Activated CD8-positive, alpha-beta memory T cell treated with anti-CD3 and anti-CD28 coated beads, Interleukin-2, amount 10 ng/mL, durations not matched to agents 7 days and 5 days (primary cell): ENCODE measurements around the gene CAPG. TPM values are rescaled to one million over a fixed set of nuclear protein-coding genes. Genes with fewer than 3 reads are reported as not detected.

Source experiments
- ATAC-seq: fragments of 150-1000 bp; cut with Tn5 transposase; one replicate; pipeline ENCODE4 v1.10.0; 2021; ENCODE audit warnings: moderate library complexity
- CTCF ChIA-PET: fragments of 350-600 bp; sonication (Branson Sonifier 250); formaldehyde crosslinking; loops from one replicate; lab custom pipeline; 2021; ENCODE audit warnings: antibody characterized with exemption; lab: Charles Lee
- DNase-seq: peaks from one replicate; pipeline ENCODE4 v3.0.0-alpha.2; 2020
- H3K27ac Mint-ChIP-seq: one replicate; pipeline ENCODE4 v1.8.0; 2021; ENCODE audit warnings: mild to moderate bottlenecking, mixed read lengths
- H3K27me3 Mint-ChIP-seq: one replicate; pipeline ENCODE4 v1.8.0; 2021; ENCODE audit warnings: mixed read lengths
- H3K36me3 Mint-ChIP-seq: one replicate; pipeline ENCODE4 v1.8.0; 2021; ENCODE audit warnings: mild to moderate bottlenecking, mixed read lengths
- H3K4me1 Mint-ChIP-seq: one replicate; pipeline ENCODE4 v1.8.0; 2021; ENCODE audit warnings: mixed read lengths
- H3K4me3 Mint-ChIP-seq: one replicate; pipeline ENCODE4 v1.8.0; 2021; ENCODE audit warnings: mild to moderate bottlenecking, moderate library complexity, mixed read lengths
- H3K9me3 Mint-ChIP-seq: one replicate; pipeline ENCODE4 v1.8.0; 2022; ENCODE audit warnings: low read depth, mixed read lengths
- total RNA-seq, 2 experiments: library from RNA; stranded (reverse); gene quantifications; one replicate each; pipeline ENCODE4 v1.2.3, GENCODE V29; 2021

Gene CAPG
- total RNA-seq: 100 to 1,000 TPM; 204 to 211 TPM

DNA sequence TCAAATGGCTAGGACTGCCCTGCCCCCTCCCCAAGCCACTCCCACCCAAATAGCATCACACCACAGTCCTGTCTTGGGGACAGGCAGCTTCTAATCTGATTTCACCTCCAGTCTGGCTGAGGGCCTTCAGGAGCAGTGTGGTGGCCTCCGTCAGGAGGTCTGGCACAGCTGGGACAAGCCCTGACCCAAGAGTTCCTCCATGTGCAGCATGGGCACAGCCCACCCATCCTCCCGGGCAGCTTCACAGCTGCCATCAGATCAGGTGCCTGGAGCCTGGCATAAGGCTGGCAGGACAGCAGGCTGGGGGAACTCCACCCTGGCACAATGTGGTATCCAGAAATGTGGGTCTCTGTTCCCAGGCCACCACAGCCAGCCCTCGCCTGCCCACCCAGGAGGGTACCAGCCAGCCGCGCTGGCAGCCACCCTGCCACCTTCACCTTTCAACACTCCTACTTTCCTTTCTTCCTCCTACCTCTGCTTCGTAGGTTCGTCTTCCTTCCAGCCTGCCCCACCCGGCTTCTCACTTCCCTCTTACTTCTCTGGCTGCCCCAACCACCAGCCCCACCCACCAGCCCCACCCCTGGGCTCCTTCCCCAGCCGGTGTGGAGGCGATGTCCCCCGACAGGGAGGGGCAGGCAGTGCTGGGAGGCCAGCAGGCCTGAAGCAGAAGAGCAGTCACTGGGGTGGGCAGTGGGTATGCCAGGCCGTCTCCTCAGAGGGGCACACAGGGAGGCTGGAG lies at the start of gene CAPG:
CAPG (minus strand) TSS at position 522 of the 739 bp plus-strand sequence. CDS start 8,221 bp downstream, outside the sequence.
- peaks cover 68% of the 10 kb centered on the region for H3K4me1 Mint-ChIP-seq
- H3K27me3 Mint-ChIP-seq: peaks cover 8% of the 10 kb centered on the region
- H3K9me3 Mint-ChIP-seq: peaks cover under 1% of the 10 kb centered on the region
- CTCF ChIA-PET: interaction anchor here (1.9 kb wide), 1 partner anchor 142 kb away, joined by 8 read pairs; no protein-coding TSS in a partner anchor
- peak within 1 kb of the TSS; percentile 78 for H3K4me3 Mint-ChIP-seq
- DNase-seq: peak; percentile 79
- H3K27ac Mint-ChIP-seq: peak within 1 kb of the TSS; percentile 83
- H3K36me3 Mint-ChIP-seq: peaks cover 7% of the 10 kb centered on the region
- ATAC-seq: peak; percentile 47

DNA sequence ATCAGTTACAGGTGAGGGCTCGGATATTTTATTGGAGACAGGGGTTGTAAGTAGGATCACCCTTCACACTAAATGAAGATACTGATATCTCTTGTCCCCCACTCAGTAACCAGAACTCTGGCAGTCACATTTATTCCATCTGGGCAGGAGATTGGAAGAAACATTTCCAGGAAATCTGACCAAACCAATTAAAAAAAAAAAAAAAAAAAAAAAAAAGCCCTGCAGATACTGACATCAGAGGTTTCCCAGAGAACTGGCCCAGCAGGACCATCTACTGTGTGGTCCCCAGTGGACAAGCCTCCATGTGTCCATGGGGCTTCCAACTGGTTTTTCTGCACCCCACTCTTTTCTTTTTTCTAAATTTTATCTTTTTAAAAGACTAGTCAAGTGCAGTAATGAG lies 49.6 kb upstream of the CAPG start:
- CTCF ChIA-PET: no interaction called here
- DNase-seq (no peak), ATAC-seq (no peak)
- Mint-ChIP-seq H3K4me3 (no peak overlapping the region), H3K36me3 (no peaks in the 10 kb centered on the region), H3K4me1 (no peaks in the 10 kb centered on the region), H3K9me3 (no peaks in the 10 kb centered on the region), H3K27ac (no peak overlapping the region), H3K27me3 (no peaks in the 10 kb centered on the region)

DNA sequence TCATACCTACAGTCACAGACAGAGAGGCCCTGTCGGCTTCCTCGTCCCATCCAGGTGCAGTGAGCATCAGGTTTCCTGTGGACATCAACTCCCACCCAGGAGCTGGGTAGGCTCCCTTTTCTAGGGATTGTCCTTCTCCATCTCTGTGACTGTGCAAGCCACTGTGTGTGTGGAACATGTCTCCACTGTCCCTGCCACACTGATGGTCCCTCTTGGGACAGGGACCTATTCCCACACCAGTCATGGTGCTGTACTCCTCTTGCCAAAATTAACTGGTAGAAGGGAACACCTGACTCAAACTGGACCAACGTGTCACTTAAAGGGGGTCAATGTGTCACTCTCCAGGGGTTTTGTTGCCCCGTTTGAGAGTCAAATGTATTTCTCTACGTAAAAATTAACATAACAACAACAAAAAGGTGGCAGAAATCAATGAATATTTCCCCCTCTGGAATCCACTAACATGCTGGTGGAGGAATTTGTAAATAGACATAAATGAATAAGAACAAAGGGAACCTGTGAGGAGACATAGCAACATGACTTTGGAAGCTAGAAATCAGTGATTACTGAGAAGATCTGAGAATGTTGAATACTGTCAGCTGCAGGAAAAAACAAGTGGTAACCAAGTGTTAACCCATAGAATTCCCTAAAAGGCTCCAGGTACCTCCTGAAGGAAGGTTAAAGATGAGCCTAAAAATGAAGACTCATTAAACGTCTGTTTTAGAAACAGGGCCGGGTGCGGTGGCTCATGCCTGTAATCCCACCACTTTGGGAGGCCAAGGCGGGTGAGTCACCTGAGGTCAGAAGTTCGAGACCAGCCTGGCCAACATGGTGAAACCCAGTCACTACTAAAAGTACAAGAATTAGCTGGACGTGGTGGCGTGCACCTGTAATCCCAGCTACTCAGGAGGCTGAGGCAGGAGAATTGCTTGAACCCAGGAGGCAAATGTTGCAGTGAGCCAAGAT lies 48.7 kb upstream of the CAPG start:
- no peak overlapping the region for H3K4me3 Mint-ChIP-seq
- H3K36me3 Mint-ChIP-seq: no peaks in the 10 kb centered on the region
- no peak for ATAC-seq
- no peak overlapping the region for H3K27ac Mint-ChIP-seq
- no peaks in the 10 kb centered on the region for H3K27me3 Mint-ChIP-seq
- H3K9me3 Mint-ChIP-seq: no peaks in the 10 kb centered on the region
- CTCF ChIA-PET: no interaction called here
- no peak for DNase-seq
- H3K4me1 Mint-ChIP-seq: no peaks in the 10 kb centered on the region

- DNase-seq: no peak
- CTCF ChIA-PET: no interaction called here
- Mint-ChIP-seq H3K4me1 (no peaks in the 10 kb centered on the region), H3K9me3 (no peaks in the 10 kb centered on the region), H3K27me3 (no peaks in the 10 kb centered on the region), H3K4me3 (no peak overlapping the region), H3K36me3 (no peaks in the 10 kb centered on the region), H3K27ac (no peak overlapping the region)
- no peak for ATAC-seq
Observed at GRCh38 chr2:85457877-85458316, 47.7 kb upstream of the CAPG start.

- DNase-seq (no peak), ATAC-seq (no peak)
- H3K9me3 Mint-ChIP-seq: no peaks in the 10 kb centered on the region
- no peak overlapping the region for H3K4me3 Mint-ChIP-seq
- no peaks in the 10 kb centered on the region for H3K4me1 Mint-ChIP-seq
- CTCF ChIA-PET: no interaction called here
- no peaks in the 10 kb centered on the region for H3K27me3 Mint-ChIP-seq
- no peaks in the 10 kb centered on the region for H3K36me3 Mint-ChIP-seq
- no peak overlapping the region for H3K27ac Mint-ChIP-seq
Observed at GRCh38 chr2:85457043-85457442, 46.9 kb upstream of the CAPG start.

- Mint-ChIP-seq H3K27ac (no peak overlapping the region), H3K36me3 (no peaks in the 10 kb centered on the region), H3K4me1 (no peaks in the 10 kb centered on the region), H3K4me3 (no peak overlapping the region), H3K9me3 (no peaks in the 10 kb centered on the region), H3K27me3 (no peaks in the 10 kb centered on the region)
- CTCF ChIA-PET: interaction anchor here (1.2 kb wide), 1 partner anchor 34 kb away, joined by 3 read pairs; no protein-coding TSS in a partner anchor
- DNase-seq: no peak
- no peak for ATAC-seq
Observed at GRCh38 chr2:85455552-85456090, 45.5 kb upstream of the CAPG start.

DNA sequence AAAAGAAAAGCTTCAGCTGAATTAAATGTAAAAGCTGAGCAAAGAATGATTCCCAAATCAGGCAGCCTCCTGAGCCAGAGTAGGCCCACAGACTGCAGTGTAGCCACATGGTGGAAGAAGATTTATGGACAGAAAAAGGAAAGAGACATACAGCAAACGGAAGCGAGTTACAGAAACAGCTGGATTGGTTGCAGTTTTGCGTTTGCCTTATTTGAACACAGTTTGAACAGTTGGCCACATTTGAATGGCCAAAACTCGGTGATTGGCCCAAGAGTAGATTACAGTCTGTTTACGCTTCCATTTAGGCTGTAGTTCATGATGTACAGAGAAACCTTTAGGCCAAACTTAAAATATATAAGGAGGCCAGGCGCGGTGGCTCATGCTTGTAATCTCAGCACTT lies 43.4 kb upstream of the CAPG start:
- Mint-ChIP-seq H3K4me1 (no peaks in the 10 kb centered on the region), H3K4me3 (no peak overlapping the region), H3K36me3 (no peaks in the 10 kb centered on the region), H3K27ac (no peak overlapping the region), H3K9me3 (no peaks in the 10 kb centered on the region), H3K27me3 (no peaks in the 10 kb centered on the region)
- CTCF ChIA-PET: no interaction called here
- DNase-seq (no peak), ATAC-seq (no peak)

DNA sequence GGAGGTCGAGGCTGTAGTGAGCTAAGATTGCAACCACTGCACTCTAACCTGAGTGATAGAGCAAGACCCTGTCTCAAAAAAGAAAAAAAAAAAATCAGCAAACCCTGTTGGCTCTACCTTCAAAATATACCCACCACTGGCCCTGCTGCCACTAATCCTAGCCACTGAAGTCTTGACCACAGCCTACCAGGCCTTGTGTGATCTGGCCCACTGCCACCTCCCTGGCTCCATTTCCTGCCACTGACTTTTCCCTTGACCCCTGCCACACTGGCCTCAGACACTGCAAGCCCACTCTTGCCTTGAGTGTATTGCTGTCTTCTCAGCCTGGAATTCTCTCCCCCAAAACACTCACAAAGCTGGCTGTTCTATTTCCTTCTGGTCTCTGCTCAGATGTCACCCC lies 42.1 kb upstream of the CAPG start:
- ATAC-seq (no peak), DNase-seq (no peak)
- H3K4me3 Mint-ChIP-seq: no peak overlapping the region
- H3K36me3 Mint-ChIP-seq: no peaks in the 10 kb centered on the region
- CTCF ChIA-PET: interaction anchor here (1.3 kb wide), 1 partner anchor 84 kb away, joined by 4 read pairs; no protein-coding TSS in a partner anchor
- H3K4me1 Mint-ChIP-seq: no peaks in the 10 kb centered on the region
- H3K27ac Mint-ChIP-seq: no peak overlapping the region
- no peaks in the 10 kb centered on the region for H3K27me3 Mint-ChIP-seq
- H3K9me3 Mint-ChIP-seq: no peaks in the 10 kb centered on the region

GRCh38 chr2:85449214-85449588 lies 39.0 kb upstream of the CAPG start:
- H3K27me3 Mint-ChIP-seq: no peaks in the 10 kb centered on the region
- H3K27ac Mint-ChIP-seq: no peak overlapping the region
- H3K9me3 Mint-ChIP-seq: no peaks in the 10 kb centered on the region
- no peaks in the 10 kb centered on the region for H3K4me1 Mint-ChIP-seq
- DNase-seq: no peak
- no peaks in the 10 kb centered on the region for H3K36me3 Mint-ChIP-seq
- CTCF ChIA-PET: interaction anchor here (1.6 kb wide), 1 partner anchor 54 kb away, joined by 3 read pairs; no protein-coding TSS in a partner anchor
- ATAC-seq: no peak
- H3K4me3 Mint-ChIP-seq: no peak overlapping the region

- no peak for ATAC-seq
- Mint-ChIP-seq H3K27ac (no peak overlapping the region), H3K9me3 (no peaks in the 10 kb centered on the region), H3K36me3 (no peaks in the 10 kb centered on the region), H3K4me1 (no peaks in the 10 kb centered on the region), H3K4me3 (no peak overlapping the region), H3K27me3 (no peaks in the 10 kb centered on the region)
- CTCF ChIA-PET: interaction anchor here (1.6 kb wide), 1 partner anchor 54 kb away, joined by 3 read pairs; no protein-coding TSS in a partner anchor
- DNase-seq: no peak
Observed at GRCh38 chr2:85448461-85449213, 38.5 kb upstream of the CAPG start.

DNA sequence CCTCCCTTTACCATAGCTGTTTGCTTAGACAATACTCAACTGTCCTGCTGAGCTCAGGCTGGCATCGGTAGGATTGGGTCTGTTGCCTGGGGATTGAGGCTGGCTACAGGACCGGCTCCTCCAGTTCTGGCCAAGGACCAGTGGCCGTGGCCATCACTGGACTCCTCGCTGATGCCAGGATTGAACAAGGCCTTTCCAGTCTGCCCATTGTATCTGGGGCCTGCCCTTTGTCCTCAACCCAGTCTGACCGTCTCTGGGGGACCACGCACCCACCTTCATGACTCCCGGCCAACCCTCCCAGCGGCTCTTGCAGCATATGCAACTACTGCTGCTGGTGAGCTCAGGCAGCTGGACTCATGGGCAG lies 37.0 kb upstream of the CAPG start:
- Mint-ChIP-seq H3K4me3 (no peak overlapping the region), H3K4me1 (no peaks in the 10 kb centered on the region), H3K27ac (no peak overlapping the region), H3K36me3 (no peaks in the 10 kb centered on the region), H3K9me3 (no peaks in the 10 kb centered on the region), H3K27me3 (no peaks in the 10 kb centered on the region)
- no peak for DNase-seq
- ATAC-seq: no peak
- CTCF ChIA-PET: no interaction called here

- Mint-ChIP-seq H3K9me3 (no peaks in the 10 kb centered on the region), H3K27me3 (no peaks in the 10 kb centered on the region), H3K4me1 (no peaks in the 10 kb centered on the region), H3K4me3 (no peak overlapping the region), H3K27ac (no peak overlapping the region), H3K36me3 (no peaks in the 10 kb centered on the region)
- no peak for DNase-seq
- ATAC-seq: no peak
- CTCF ChIA-PET: no interaction called here
Observed at GRCh38 chr2:85446296-85447221, 36.4 kb upstream of the CAPG start.
